Measurements from ENCODE around the gene BOC.

Gene BOC

GRCh38 chr3:113243846-113244245, 32.5 kb downstream of the BOC start:
- no peak overlapping the region for H3K4me3 ChIP-seq (IDR thresholded peaks at IDR 0.05; ENCODE audit: insufficient read depth, low read depth, low read length)
- H3K27ac ChIP-seq: no peak overlapping the region
- H2AFZ ChIP-seq (ENCODE audit: low read depth): no peak overlapping the region
- no peaks in the 10 kb centered on the region for H4K20me1 ChIP-seq (ENCODE audit: insufficient read depth)
- no peak for TF ChIP-seq CTCF (conservative IDR thresholded peaks at IDR 0.05; ENCODE audit: low read depth, low read length)
- no peak overlapping the region for H3K9ac ChIP-seq
- H3K27me3 ChIP-seq (ENCODE audit: insufficient read depth, low read depth): no peaks in the 10 kb centered on the region
- H3K4me2 ChIP-seq: no peak overlapping the region
- H3K36me3 ChIP-seq (ENCODE audit: insufficient read depth): no peaks in the 10 kb centered on the region
- no peaks in the 10 kb centered on the region for H3K4me1 ChIP-seq (ENCODE audit: low read depth, poor library complexity, severe bottlenecking)
- no peaks in the 10 kb centered on the region for H3K79me2 ChIP-seq (ENCODE audit: insufficient read depth, low read depth)

GRCh38 chr3:113245761-113246161, 34.4 kb downstream of the BOC start:
- Histone ChIP-seq H2AFZ (ENCODE audit: low read depth) (no peak overlapping the region), H3K36me3 (ENCODE audit: insufficient read depth) (no peaks in the 10 kb centered on the region), H3K79me2 (ENCODE audit: insufficient read depth, low read depth) (no peaks in the 10 kb centered on the region), H3K9ac (no peak overlapping the region), H4K20me1 (ENCODE audit: insufficient read depth) (no peaks in the 10 kb centered on the region), H3K4me1 (ENCODE audit: low read depth, poor library complexity, severe bottlenecking) (no peaks in the 10 kb centered on the region), H3K27ac (no peak overlapping the region), H3K4me3 (IDR thresholded peaks at IDR 0.05; ENCODE audit: insufficient read depth, low read depth, low read length) (no peak overlapping the region), H3K4me2 (no peak overlapping the region), H3K27me3 (ENCODE audit: insufficient read depth, low read depth) (no peaks in the 10 kb centered on the region)
- TF ChIP-seq CTCF (conservative IDR thresholded peaks at IDR 0.05; ENCODE audit: low read depth, low read length): no peak

DNA sequence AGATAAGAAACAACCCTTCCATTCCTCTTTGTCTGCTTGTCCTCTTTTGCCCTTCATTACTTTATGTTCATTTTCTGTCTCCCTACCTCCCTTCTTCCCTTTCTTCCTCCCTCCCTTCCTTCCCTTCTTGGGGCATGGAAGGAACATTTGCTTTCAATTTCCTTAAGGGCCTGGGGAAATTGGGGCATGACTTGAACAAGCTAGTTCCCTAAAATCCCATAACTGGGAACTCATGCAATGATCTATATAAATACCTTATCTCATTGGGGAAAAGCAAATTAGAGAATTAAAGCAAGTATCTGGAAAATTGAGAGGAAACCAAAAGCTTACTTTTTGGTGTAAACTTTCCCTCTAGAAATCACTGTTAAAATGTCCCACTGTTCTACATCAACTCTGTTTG, 35.7 kb downstream of the BOC start:
- Histone ChIP-seq H4K20me1 (ENCODE audit: insufficient read depth) (no peaks in the 10 kb centered on the region), H3K4me3 (IDR thresholded peaks at IDR 0.05; ENCODE audit: insufficient read depth, low read depth, low read length) (no peak overlapping the region), H2AFZ (ENCODE audit: low read depth) (no peak overlapping the region), H3K27ac (no peak overlapping the region), H3K79me2 (ENCODE audit: insufficient read depth, low read depth) (no peaks in the 10 kb centered on the region), H3K4me2 (no peak overlapping the region), H3K27me3 (ENCODE audit: insufficient read depth, low read depth) (no peaks in the 10 kb centered on the region), H3K36me3 (ENCODE audit: insufficient read depth) (no peaks in the 10 kb centered on the region), H3K4me1 (ENCODE audit: low read depth, poor library complexity, severe bottlenecking) (no peaks in the 10 kb centered on the region), H3K9ac (no peak overlapping the region)
- TF ChIP-seq CTCF (conservative IDR thresholded peaks at IDR 0.05; ENCODE audit: low read depth, low read length): no peak

GRCh38 chr3:113247675-113248458, 36.5 kb downstream of the BOC start:
- H3K4me3 ChIP-seq (IDR thresholded peaks at IDR 0.05; ENCODE audit: insufficient read depth, low read depth, low read length): no peak overlapping the region
- H3K36me3 ChIP-seq (ENCODE audit: insufficient read depth): no peaks in the 10 kb centered on the region
- no peaks in the 10 kb centered on the region for H3K27me3 ChIP-seq (ENCODE audit: insufficient read depth, low read depth)
- no peaks in the 10 kb centered on the region for H3K4me1 ChIP-seq (ENCODE audit: low read depth, poor library complexity, severe bottlenecking)
- TF ChIP-seq CTCF (conservative IDR thresholded peaks at IDR 0.05; ENCODE audit: low read depth, low read length): no peak
- no peak overlapping the region for H3K9ac ChIP-seq
- no peak overlapping the region for H3K4me2 ChIP-seq
- no peaks in the 10 kb centered on the region for H4K20me1 ChIP-seq (ENCODE audit: insufficient read depth)
- no peak overlapping the region for H2AFZ ChIP-seq (ENCODE audit: low read depth)
- H3K27ac ChIP-seq: no peak overlapping the region
- no peaks in the 10 kb centered on the region for H3K79me2 ChIP-seq (ENCODE audit: insufficient read depth, low read depth)

All from KMS-11 (cell line).